NCI-H446 (cell line): Measurements from ENCODE around the gene C6orf141.
"Not testable (repeated sequence)": the region's sequence is repeated elsewhere in the genome, so short reads cannot be mapped to it uniquely, and the experiment has no call there.

Experiments
- DNase-seq, 2 experiments: peaks; one replicate each; lab custom pipeline; 2025; lab: John Stamatoyannopoulos, UW

Gene C6orf141

DNA sequence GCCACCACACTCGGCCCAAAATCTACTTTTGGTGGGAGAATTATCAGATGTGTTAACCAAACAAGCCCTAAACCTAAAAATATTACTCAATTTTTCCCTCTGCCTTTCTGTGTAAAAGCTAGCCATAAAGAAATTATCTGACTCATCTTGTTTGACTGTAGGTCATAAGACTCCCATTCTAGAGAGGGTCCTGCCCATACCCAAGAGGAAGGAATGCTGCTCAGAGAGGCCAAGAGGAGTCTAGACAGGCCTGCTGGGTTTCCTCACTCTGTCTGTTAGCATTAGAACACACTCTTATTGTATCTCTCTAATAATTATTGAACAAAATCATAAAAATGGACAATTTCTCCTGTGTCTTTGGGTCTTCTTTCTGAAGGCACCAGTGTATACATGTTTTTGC, 26.1 kb downstream of the C6orf141 start:
- no peak for DNase-seq

DNA sequence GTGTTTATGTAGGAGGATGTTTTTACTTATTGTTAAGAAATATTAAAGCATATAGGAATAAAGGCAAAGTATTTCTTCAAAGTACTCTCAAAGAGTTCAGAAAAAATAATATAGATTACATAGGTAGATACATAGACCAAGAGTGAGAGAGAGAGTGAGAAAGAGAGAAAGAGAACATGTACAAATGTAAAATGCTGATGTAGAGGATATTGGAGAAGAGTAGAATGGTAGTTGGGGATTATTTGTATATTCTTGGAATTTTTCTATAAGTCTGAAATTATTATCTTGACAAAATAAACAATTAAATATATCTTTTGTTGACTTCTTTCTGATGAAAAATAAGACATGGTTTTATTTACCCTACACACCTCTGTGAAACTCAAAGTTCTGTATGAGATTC, 29.2 kb downstream of the C6orf141 start:
- no peak for DNase-seq

DNA sequence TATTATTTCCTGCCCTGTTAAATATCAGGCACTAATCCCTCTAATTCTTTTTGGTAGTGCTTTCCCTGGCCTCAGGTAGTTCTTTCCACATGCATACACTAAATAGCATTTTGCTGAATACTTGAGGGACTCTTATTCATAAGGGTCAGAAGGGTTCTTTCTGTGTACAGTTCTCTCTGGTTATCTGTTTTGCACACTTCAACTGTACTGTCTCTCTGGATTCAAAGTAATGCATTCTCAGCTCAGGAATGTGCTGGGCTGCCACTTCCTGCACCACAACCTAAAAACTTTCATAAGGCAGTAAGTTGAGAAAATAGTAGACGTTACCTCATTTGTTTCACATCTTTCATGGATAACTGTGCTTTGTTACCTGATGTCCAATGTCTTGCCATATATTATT, 32.1 kb downstream of the C6orf141 start:
- no peak for DNase-seq

DNA sequence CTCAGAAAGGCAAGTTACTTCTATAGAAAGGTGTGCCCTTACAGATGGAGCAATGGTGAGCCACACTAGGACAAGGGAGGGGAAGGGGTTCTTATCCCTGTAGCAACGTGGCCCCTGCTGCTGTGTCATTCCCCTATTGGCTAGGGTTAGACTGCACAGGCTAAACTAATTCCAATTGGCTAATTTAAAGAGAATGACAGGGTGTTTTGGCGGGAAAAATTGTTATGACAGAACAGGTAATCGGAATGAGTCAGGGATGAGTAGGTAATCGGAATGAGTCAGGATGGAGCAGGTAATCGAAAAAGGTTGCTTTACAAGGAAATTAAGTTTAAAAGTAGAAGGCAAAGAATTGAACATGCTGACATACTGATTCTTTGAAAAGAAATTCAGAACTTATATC, 36.8 kb downstream of the C6orf141 start:
- not testable (repeated sequence) for DNase-seq
